Measurements from ENCODE around the gene PKD1L1.
"Not testable (repeated sequence)": the region's sequence is repeated elsewhere in the genome, so short reads cannot be mapped to it uniquely, and the experiment has no call there.

The PKD1L1 gene

GRCh38 chr7:47764746-47765145 is 183.5 kb downstream of the PKD1L1 start:
- DNase-seq (ENCODE audit: low read depth, low spot score), result no peak

- no peak for DNase-seq (ENCODE audit: low read depth, low spot score)
These were observed 184.9 kb downstream of the PKD1L1 start for GRCh38 chr7:47763063-47763974.

GRCh38 chr7:47762746-47763062 is 185.6 kb downstream of the PKD1L1 start:
- no peak for DNase-seq (ENCODE audit: low read depth, low spot score)

- DNase-seq (ENCODE audit: low read depth, low spot score), result no peak
These were observed 186.1 kb downstream of the PKD1L1 start for GRCh38 chr7:47762207-47762606.

- DNase-seq (ENCODE audit: low read depth, low spot score), result no peak
These were observed 189.1 kb downstream of the PKD1L1 start for GRCh38 chr7:47759056-47759706.

GRCh38 chr7:47758546-47758945 is 189.7 kb downstream of the PKD1L1 start:
- no peak for DNase-seq (ENCODE audit: low read depth, low spot score)

GRCh38 chr7:47757921-47758411 is 190.3 kb downstream of the PKD1L1 start:
- DNase-seq (ENCODE audit: low read depth, low spot score), result no peak

- no peak for DNase-seq (ENCODE audit: low read depth, low spot score)
These were observed 191.6 kb downstream of the PKD1L1 start for GRCh38 chr7:47756636-47757035.

GRCh38 chr7:47755248-47755647 is 193.0 kb downstream of the PKD1L1 start:
- DNase-seq (ENCODE audit: low read depth, low spot score), result no peak

- not testable (repeated sequence) for DNase-seq (ENCODE audit: low read depth, low spot score)
These were observed 196.5 kb downstream of the PKD1L1 start for GRCh38 chr7:47751724-47752123.

- DNase-seq (ENCODE audit: low read depth, low spot score), result no peak
These were observed 197.2 kb downstream of the PKD1L1 start for GRCh38 chr7:47751043-47751442.

GRCh38 chr7:47748041-47748440 is 200.2 kb downstream of the PKD1L1 start:
- DNase-seq (ENCODE audit: low read depth, low spot score), result no peak

- DNase-seq (ENCODE audit: low read depth, low spot score), result no peak
These were observed 201.1 kb downstream of the PKD1L1 start for GRCh38 chr7:47747160-47747559.

GRCh38 chr7:47746468-47746867 is 201.8 kb downstream of the PKD1L1 start:
- DNase-seq (ENCODE audit: low read depth, low spot score), result no peak

- no peak for DNase-seq (ENCODE audit: low read depth, low spot score)
These were observed 203.4 kb downstream of the PKD1L1 start for GRCh38 chr7:47744883-47745282.

GRCh38 chr7:47743965-47744591 is 204.2 kb downstream of the PKD1L1 start:
- no peak for DNase-seq (ENCODE audit: low read depth, low spot score)

GRCh38 chr7:47741984-47742383 is 206.3 kb downstream of the PKD1L1 start:
- DNase-seq (ENCODE audit: low read depth, low spot score), result no peak

- no peak for DNase-seq (ENCODE audit: low read depth, low spot score)
These were observed 208.4 kb downstream of the PKD1L1 start for GRCh38 chr7:47739891-47740290.

- DNase-seq (ENCODE audit: low read depth, low spot score), result no peak
These were observed 208.9 kb downstream of the PKD1L1 start for GRCh38 chr7:47739301-47739875.

GRCh38 chr7:47738563-47739166 is 209.6 kb downstream of the PKD1L1 start:
- DNase-seq (ENCODE audit: low read depth, low spot score), result no peak

- no peak for DNase-seq (ENCODE audit: low read depth, low spot score)
These were observed 210.7 kb downstream of the PKD1L1 start for GRCh38 chr7:47737601-47738000.
